ENCODE data around the gene MACROD1. TPM values are rescaled to one million over a fixed set of nuclear protein-coding genes. Genes with fewer than 3 reads are reported as not detected.

The MACROD1 gene
- total and polyA plus RNA-seq, 9 of the 15 experiments (the other 6 are each of a cell fraction or from before 2014, with no cell fraction given) = 1.1 to 60.0 (median 26.4) TPM

- TF ChIP-seq TSC22D4 (tag; IDR thresholded peaks at IDR 0.05) (no peak), ZNF175 (CRISPR knock-in tag; IDR thresholded peaks at IDR 0.05; ENCODE audit: low read depth) (no peak), GATA2 (CRISPR knock-in tag; IDR thresholded peaks at IDR 0.05) (no peak), ZNF589 (CRISPR knock-in tag; IDR thresholded peaks at IDR 0.05; ENCODE audit: low read depth) (no peak), GABPA (tag; conservative IDR thresholded peaks at IDR 0.05; ENCODE audit: low read depth) (no peak), XRCC5 (IDR thresholded peaks at IDR 0.05; ENCODE audit: low read depth, low read length) (no peak), HDAC6 (IDR thresholded peaks at IDR 0.05; ENCODE audit: low read depth, low read length) (no peak), HNRNPK (IDR thresholded peaks at IDR 0.05; ENCODE audit: low read depth, low read length, poor library complexity, severe bottlenecking) (no peak), TEAD4 (IDR thresholded peaks at IDR 0.05; ENCODE audit: low read length) (peak; percentile 39; the same call in 1 of the 2 replicates), TEAD4 (CRISPR knock-in tag; IDR thresholded peaks at IDR 0.05; ENCODE audit: borderline replicate concordance) (no peak), RBM25 (IDR thresholded peaks at IDR 0.05; ENCODE audit: low read depth, low read length, severe bottlenecking) (no peak), TEAD2 (tag; IDR thresholded peaks at IDR 0.05) (no peak), SUPT5H (IDR thresholded peaks at IDR 0.05) (peak; percentile 67), ZFX (CRISPR knock-in tag; IDR thresholded peaks at IDR 0.05) (peak; percentile 83), NONO (IDR thresholded peaks at IDR 0.05; ENCODE audit: low read depth in 2 of 2, low read length in 1 of 2) (0 out of 4 replicates have a peak, but pooled peaks of 1 of the 2 experiments have one; percentile 40), BDP1 (IDR thresholded peaks at IDR 0.05; ENCODE audit: insufficient read depth, insufficient read length) (no peak), TCF7 (IDR thresholded peaks at IDR 0.05; ENCODE audit: borderline replicate concordance) (no peak), NR4A1 (CRISPR knock-in tag; IDR thresholded peaks at IDR 0.05) (no peak), NR4A1 (tag; IDR thresholded peaks at IDR 0.05) (no peak), ZBTB26 (CRISPR knock-in tag; IDR thresholded peaks at IDR 0.05) (no peak), TARDBP (IDR thresholded peaks at IDR 0.05) (no peak), PATZ1 (CRISPR knock-in tag; IDR thresholded peaks at IDR 0.05; ENCODE audit: borderline replicate concordance) (no peak), KAT2B (IDR thresholded peaks at IDR 0.05; ENCODE audit: low read depth, low read length) (no peak)
These were observed 15.8 kb upstream of the MACROD1 start (continued) for GRCh38 chr11:64181506-64182411.
